Fibroblast of upper back skin (primary cell): Measurements from ENCODE around the gene SLC39A7.
A peak's percentile ranks its signal among the peaks of the same experiment; 100 is the strongest.

Experiments used
- DNase-seq: peaks from one replicate; pipeline ENCODE4 v3.0.0-alpha.2; 2013

The SLC39A7 gene

DNA sequence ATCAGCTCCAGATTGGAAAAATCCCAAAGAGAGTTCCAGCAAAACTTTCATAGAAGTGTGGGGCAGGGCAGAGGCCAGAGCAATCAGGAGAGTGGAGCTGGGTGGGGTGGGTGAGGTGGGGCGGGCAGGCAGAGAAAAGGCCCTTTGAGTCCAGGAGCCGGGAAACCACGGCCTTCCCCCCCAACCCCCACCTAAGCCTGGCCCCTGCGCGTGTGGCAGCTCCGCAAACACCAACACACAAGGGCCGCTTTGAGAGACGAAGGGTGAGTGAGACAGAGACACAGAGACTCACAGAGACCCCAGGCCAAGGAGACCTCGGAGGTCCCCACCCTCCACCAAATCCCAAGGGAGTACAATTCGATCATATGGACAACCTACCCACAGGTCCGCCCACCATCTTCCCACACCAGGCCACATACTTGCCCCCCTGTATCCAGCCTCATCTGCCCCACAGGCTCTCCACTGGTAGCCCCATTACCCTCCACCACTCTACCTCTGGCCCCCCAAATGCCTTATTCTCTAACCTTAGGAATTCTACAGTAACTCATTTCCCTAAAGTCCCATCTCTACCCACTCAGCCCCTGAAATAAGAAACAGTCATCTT is 10.1 kb upstream of the SLC39A7 start:
- no peak for DNase-seq

- DNase-seq = no peak
Measured at GRCh38 chr6:33191383-33192104, 9.1 kb upstream of the SLC39A7 start.

GRCh38 chr6:33192105-33192646 is 8.5 kb upstream of the SLC39A7 start, which contains the start of gene COL11A2:
Gene COL11A2, minus strand, starts transcription at chr6:33192467. Its CDS starts 227 bp downstream, at chr6:33192240.
- DNase-seq = no peak

DNA sequence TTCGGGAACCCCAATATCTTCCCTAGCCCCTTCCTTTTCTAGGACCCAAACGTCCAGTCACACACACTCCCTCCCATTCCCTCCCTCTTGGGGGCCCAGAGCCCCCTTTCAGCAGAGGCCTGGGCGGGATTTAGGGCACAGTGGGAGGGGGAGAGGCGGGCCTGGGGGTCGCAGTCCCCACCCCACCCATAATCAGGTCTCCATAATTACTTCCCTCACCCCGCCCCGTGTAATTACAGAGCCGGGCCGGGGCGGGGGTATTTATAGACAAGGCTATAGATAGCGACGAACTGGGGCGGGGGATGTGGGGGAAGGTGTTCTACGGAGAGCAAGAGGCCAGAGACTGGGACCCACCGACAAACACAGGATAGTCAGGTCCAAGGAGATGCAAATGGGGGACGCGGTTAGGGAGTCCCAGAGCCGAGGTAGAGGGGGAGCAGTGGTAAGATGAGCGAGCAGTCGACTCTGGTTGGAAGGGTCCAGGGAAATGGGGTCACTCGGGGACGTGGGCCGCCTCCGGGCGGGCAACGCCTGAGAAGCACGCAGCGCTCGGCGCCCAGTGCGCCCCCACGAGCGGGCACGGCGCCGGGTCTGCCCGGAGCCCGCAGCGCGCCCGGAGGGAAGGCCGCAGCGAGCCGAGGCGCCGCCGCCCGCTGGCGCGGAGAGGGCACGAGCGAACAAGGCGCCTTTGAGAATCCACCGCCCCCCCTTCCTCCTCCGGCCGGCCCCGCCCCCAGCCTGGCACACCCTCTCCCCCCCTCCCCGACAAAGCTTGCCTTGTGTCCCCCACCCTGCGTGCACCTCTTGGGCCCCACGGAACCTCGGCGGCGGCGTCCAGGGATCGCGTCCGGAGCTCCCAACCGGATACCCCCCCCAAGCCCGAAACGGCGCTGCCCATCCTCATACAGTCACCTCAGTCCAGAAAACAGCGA is 7.7 kb upstream of the SLC39A7 start:
- no peak for DNase-seq

DNA sequence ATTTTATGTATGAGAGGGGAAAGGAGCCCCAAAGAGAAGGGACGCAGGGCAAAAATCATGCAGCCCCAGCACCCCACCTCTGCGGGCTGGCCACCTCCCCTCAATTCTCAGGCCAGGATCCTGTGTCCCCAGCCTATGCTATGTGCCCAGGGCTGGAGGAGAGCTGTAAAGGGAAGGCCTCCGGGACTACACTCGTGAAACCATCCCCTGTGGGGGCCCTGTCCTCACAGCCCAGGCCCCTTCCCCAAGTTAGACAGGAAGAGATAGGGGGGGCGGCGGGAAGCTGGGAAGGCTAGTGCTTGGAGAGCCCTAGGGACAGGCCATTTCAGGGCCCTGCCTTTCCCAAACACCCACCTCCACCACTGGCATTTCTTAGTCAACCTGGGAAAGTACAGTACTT is 7.0 kb upstream of the SLC39A7 start:
- DNase-seq = no peak

DNA sequence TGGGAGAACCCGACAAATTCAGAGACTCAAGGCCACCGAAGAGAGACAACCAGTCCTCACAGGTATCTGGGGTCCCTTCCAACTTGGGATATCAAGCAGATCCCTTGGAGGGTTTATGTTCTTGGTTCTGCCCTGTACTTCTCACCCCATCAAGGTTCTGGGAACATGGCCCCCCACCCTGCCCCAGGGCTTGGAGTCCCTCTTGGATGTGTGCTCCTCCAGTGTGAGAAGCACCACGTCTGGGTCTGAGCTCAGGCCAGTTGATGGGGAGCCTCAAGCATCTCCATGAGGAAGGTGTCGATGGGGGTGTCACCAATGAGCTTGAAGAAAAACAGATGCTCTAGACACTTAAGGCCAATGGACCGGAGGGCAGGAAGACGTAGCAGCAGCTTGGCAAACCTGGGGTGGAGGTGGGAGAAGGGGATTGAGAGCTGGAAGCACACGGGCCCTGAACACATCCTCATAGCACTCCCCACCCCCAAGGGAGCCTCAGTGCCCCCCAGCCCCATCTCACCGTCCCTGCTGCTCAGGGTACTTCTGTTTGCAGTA is 6.2 kb upstream of the SLC39A7 start:
- no peak for DNase-seq

DNA sequence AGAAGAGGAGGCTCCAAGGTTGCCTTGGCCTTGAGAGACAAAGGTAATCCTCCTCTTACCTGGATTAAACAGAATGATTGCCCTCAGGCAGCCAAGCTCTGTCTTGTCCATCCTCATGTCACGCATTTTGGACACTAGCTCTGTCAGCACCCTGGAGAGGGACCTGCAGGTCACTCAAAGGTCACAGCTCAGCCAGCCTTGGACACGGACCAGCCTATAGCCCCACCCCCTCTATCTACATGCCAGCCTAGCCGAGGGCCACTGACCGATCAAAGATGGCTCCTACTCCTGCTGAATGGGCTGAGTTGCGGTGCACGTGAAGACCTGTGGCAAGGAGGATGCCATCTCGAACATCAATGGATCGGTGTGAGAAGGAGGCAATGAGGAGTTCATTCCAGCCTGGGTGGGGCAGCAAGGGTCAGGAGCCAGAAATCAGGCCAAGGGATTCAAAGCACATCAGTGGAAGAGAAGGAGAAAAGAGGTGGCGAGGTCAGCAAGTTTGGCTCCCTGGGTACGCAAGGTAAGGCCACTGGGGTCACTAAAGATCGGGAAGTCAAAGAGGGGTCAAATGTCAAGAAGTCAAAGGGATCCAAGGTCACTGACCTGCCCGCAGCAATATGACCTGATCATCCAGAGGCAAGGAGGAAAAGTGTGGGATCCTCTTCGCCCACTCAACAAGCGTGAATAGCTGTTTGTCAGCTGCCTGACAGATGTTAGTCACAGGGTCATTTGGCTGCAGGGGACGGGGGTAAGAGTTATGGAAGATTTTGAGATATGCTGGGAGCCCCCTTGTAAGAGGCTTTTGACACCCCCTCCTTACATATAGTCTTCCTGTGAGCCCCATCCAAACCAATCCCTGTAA is 5.1 kb upstream of the SLC39A7 start:
- DNase-seq = no peak

DNA sequence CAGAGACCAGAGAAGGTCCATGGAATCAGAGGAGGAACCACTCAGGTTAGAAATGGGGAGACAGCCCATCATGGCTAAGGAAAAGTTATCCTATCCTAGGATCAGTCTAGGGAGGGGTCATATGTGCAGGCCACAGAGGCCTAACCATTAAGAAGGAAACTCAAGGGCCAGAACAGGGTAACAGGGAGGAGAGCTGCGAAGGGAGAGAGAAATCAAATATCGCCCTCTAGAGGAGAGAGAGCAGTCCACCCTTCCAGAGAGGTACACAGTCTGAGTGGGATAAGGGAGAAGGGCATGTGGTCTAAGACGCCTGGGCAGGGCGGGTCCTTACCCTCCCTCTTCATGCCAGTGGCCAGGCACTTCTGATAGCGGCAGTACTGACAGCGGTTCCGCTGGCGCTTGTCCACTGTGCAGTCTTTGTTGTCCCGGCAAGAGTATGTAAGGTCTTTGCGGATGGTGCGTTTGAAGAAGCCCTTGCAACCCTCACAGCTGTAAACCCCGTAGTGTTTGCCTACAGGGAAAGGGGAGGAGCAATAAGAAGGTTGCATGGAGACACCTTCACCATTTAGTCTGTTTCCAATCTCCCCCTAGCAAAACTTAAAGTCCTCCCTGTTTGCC is 3.1 kb upstream of the SLC39A7 start:
- DNase-seq = peak; percentile 52

- no peak for DNase-seq
Measured at GRCh38 chr6:33198159-33198852, 2.4 kb upstream of the SLC39A7 start.

GRCh38 chr6:33198853-33199436 is 1.7 kb upstream of the SLC39A7 start:
- no peak for DNase-seq

DNA sequence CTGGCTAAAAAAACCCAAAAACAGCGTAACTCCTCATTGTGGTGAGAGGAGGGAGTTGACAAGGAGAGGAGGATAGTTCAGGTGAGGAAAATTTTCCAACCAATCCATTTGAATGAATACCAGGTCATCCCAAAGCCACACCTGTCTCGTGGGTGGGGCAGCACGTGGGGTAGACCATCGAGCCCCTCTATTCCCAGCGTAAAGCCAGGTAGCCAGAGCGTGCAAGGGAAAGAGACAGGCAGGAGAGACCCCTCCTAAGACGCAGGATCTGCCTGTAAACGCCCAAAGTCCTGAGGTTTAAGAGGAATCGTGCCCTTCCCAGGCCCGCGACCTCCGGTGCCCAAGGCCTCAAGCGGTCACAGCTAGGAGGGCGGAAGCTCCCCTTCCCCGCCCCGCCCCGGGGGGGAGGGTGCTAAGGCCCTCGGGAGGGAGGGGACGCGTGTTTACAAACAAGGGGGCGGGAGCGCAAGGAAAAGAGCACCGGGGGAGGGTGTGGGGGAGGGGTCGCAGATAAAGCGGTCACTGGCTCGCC is 914 bp upstream of the SLC39A7 start:
- peak; percentile 41 for DNase-seq

DNA sequence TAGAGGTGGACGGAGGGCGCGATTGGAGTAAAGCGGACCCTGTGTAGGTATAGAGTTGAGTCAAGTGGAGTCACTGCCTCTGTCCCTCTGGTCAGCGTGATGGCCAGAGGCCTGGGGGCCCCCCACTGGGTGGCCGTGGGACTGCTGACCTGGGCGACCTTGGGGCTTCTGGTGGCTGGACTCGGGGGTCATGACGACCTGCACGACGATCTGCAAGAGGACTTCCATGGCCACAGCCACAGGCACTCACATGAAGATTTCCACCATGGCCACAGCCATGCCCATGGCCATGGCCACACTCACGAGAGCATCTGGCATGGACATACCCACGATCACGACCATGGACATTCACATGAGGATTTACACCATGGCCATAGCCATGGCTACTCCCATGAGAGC is 479 bp downstream of the SLC39A7 start:
- no peak for DNase-seq

DNA sequence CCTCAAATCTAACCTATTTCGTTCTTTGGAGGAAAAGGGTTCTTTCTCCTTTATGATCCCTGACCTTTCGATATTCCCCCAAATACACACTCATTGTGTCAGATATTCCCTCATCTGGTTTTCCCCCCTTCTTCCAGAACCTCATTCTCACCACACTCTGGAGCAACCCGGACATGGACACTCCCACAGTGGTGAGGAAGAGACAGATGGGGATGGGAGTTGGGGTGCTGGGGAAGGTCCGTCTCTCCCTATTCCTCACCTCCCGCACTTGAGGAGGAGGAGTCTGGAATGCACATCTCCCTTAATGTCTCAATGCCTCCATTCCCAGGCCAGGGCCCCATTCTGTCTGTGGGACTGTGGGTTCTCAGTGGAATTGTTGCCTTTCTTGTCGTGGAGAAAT is 1.3 kb downstream of the SLC39A7 start:
- no peak for DNase-seq

DNA sequence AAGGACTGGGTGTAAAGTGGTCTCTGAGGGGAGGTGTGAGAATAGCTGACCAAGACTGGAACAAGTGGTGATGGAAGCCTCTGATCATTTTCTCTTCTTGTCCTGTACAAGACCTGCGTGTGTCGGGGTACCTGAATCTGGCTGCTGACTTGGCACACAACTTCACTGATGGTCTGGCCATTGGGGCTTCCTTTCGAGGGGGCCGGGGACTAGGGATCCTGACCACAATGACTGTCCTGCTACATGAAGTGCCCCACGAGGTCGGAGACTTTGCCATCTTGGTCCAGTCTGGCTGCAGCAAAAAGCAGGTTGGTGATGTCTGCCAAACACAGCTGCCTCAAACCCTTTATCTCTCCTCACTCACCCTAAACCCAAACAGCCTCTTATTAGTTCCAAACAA is 2.1 kb downstream of the SLC39A7 start:
- DNase-seq = no peak

DNA sequence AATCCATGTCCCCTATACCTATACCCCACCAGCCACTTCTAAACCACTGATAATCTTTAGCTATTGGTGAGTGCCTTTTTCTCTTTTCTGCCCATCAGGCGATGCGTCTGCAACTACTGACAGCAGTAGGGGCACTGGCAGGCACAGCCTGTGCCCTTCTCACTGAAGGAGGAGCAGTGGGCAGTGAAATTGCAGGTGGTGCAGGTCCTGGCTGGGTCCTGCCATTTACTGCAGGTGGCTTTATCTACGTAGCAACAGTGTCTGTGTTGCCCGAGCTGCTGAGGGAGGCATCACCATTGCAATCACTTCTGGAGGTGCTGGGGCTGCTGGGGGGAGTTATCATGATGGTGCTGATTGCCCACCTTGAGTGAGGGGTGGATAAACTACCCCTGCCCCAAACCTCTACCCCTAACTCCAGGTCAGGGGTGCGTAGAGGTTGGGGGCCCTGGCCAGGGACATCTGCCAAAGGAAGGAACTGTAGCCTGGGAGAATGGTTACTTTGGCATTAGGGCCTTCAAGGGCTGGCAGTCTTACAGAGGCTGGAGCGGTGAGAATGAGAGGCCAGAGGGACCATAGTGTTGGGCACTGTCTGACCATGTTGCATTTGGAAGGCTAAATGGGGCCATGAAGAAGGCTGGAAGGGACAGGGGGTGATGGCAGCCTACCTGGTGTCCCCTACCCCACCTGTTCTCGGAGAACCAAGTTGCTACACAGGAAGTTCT is 2.9 kb downstream of the SLC39A7 start:
- no peak for DNase-seq

GRCh38 chr6:33204165-33204414 is 3.4 kb downstream of the SLC39A7 start:
- no peak for DNase-seq

GRCh38 chr6:33204415-33205190 is 3.9 kb downstream of the SLC39A7 start, which contains the start of gene HSD17B8:
Gene HSD17B8, plus strand, starts transcription at chr6:33204655. Its CDS starts 14 bp downstream, at chr6:33204669.
- DNase-seq = peak; percentile 91

DNA sequence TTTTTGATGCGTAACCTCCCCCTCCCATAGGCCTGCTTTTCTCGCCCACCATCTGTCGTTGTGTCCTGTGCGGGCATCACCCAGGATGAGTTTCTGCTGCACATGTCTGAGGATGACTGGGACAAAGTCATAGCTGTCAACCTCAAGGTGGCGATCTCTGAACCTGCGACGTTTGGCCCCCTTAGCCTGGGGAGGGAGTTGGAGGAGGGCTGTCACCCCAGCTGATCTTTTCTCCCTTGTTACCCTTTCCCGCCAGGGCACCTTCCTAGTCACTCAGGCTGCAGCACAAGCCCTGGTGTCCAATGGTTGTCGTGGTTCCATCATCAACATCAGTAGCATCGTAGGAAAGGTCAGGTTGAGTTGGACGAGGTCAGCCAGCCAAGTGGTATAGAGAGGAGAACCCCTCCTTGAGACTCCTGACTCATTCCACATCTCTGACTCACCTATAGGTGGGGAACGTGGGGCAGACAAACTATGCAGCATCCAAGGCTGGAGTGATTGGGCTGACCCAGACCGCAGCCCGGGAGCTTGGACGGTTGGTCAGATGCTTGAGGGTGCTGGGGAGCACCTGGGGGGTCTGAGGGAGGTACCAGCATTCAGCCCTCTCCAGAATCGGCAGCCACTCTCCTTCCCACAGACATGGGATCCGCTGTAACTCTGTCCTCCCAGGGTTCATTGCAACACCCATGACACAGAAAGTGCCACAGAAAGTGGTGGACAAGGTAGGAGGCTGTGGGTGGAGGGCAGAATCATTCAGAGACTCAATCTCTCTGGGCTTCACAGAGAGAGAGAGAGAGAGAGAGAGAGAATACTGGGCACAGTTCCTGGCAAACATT is 4.7 kb downstream of the SLC39A7 start:
- peak; percentile 66 for DNase-seq
